ENCODE results near the gene OR52N5.

Gene OR52N5

GRCh38 chr11:5737091-5737490 is 46.1 kb downstream of the OR52N5 start:
- Histone ChIP-seq H3K4me2 (ENCODE audit: low read length) (no peak overlapping the region), H2AFZ (ENCODE audit: low read length) (no peak overlapping the region), H3F3A (ENCODE audit: insufficient read depth, low read length) (no peaks in the 10 kb centered on the region), H3K4me3 (ENCODE audit: low read depth, low read length, poor library complexity, severe bottlenecking) (no peak overlapping the region), H4K20me1 (ENCODE audit: insufficient read depth, low read length) (no peaks in the 10 kb centered on the region), H3K9ac (ENCODE audit: low read length) (no peak overlapping the region), H3K27ac (ENCODE audit: low read depth, low read length, poor library complexity, severe bottlenecking) (no peak overlapping the region), H3K79me2 (ENCODE audit: insufficient read depth, low read length) (no peaks in the 10 kb centered on the region), H3K27me3 (ENCODE audit: insufficient read depth, low read length) (no peaks in the 10 kb centered on the region), H3K4me1 (ENCODE audit: insufficient read depth, low read length, severe bottlenecking) (no peaks in the 10 kb centered on the region), H3K36me3 (ENCODE audit: insufficient read depth, low read length) (no peaks in the 10 kb centered on the region), H3K9me2 (ENCODE audit: low read depth, low read length) (no peaks in the 10 kb centered on the region), H3K9me3 (ENCODE audit: low read length) (no peaks in the 10 kb centered on the region)
- TF ChIP-seq EZH2 (IDR thresholded peaks at IDR 0.05; ENCODE audit: borderline replicate concordance, low read length) (no peak), CTCF (IDR thresholded peaks at IDR 0.05; ENCODE audit: low read length) (no peak)

GRCh38 chr11:5736396-5736795 is 46.8 kb downstream of the OR52N5 start, which contains the start of gene OR56B1:
Gene OR56B1, plus strand, starts transcription at chr11:5736448. Its CDS starts 69 bp downstream, at chr11:5736517.
- H2AFZ ChIP-seq (ENCODE audit: low read length) = no peak within 1 kb of the TSS
- no peak within 1 kb of the TSS for H3K9ac ChIP-seq (ENCODE audit: low read length)
- no peaks in the 10 kb centered on the region for H3K9me2 ChIP-seq (ENCODE audit: low read depth, low read length)
- no peaks in the 10 kb centered on the region for H3F3A ChIP-seq (ENCODE audit: insufficient read depth, low read length)
- H3K36me3 ChIP-seq (ENCODE audit: insufficient read depth, low read length) = no peaks in the 10 kb centered on the region
- TF ChIP-seq EZH2 (IDR thresholded peaks at IDR 0.05; ENCODE audit: borderline replicate concordance, low read length) (no peak), CTCF (IDR thresholded peaks at IDR 0.05; ENCODE audit: low read length) (no peak)
- no peaks in the 10 kb centered on the region for H3K9me3 ChIP-seq (ENCODE audit: low read length)
- no peaks in the 10 kb centered on the region for H4K20me1 ChIP-seq (ENCODE audit: insufficient read depth, low read length)
- no peak within 1 kb of the TSS for H3K27ac ChIP-seq (ENCODE audit: low read depth, low read length, poor library complexity, severe bottlenecking)
- no peaks in the 10 kb centered on the region for H3K27me3 ChIP-seq (ENCODE audit: insufficient read depth, low read length)
- H3K4me2 ChIP-seq (ENCODE audit: low read length) = no peak within 1 kb of the TSS
- H3K4me1 ChIP-seq (ENCODE audit: insufficient read depth, low read length, severe bottlenecking) = no peaks in the 10 kb centered on the region
- H3K79me2 ChIP-seq (ENCODE audit: insufficient read depth, low read length) = no peaks in the 10 kb centered on the region
- H3K4me3 ChIP-seq (ENCODE audit: low read depth, low read length, poor library complexity, severe bottlenecking) = no peak within 1 kb of the TSS

DNA sequence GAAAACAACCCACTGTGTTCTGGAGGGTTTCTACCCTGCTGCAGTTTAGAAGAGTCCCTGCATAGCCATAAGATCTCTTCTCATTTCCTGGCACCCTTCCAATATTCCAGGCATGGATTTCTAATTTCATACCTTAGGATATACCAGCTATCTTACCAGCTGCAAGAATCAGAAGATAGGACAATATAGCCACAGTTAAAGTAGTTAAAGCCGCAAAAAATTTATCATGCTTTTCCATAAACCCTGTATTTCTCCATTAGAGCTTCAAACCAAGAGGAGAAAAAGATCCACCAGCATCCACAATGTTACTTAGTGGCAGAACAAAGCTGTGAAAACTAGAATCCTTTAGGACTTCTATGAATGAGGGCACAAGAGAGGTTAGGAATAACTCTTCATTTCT is 55.5 kb downstream of the OR52N5 start:
- no peaks in the 10 kb centered on the region for H3K4me1 ChIP-seq (ENCODE audit: insufficient read depth, low read length, severe bottlenecking)
- TF ChIP-seq CTCF (IDR thresholded peaks at IDR 0.05; ENCODE audit: low read length) = no peak
- TF ChIP-seq EZH2 (IDR thresholded peaks at IDR 0.05; ENCODE audit: borderline replicate concordance, low read length) = no peak
- no peak overlapping the region for H3K27ac ChIP-seq (ENCODE audit: low read depth, low read length, poor library complexity, severe bottlenecking)
- H3K9ac ChIP-seq (ENCODE audit: low read length) = no peak overlapping the region
- H3K79me2 ChIP-seq (ENCODE audit: insufficient read depth, low read length) = no peaks in the 10 kb centered on the region
- no peak overlapping the region for H3K4me2 ChIP-seq (ENCODE audit: low read length)
- H3K27me3 ChIP-seq (ENCODE audit: insufficient read depth, low read length) = no peaks in the 10 kb centered on the region
- H3F3A ChIP-seq (ENCODE audit: insufficient read depth, low read length) = no peaks in the 10 kb centered on the region
- no peak overlapping the region for H3K4me3 ChIP-seq (ENCODE audit: low read depth, low read length, poor library complexity, severe bottlenecking)
- no peaks in the 10 kb centered on the region for H3K36me3 ChIP-seq (ENCODE audit: insufficient read depth, low read length)
- no peaks in the 10 kb centered on the region for H3K9me3 ChIP-seq (ENCODE audit: low read length)
- H2AFZ ChIP-seq (ENCODE audit: low read length) = no peak overlapping the region
- no peaks in the 10 kb centered on the region for H4K20me1 ChIP-seq (ENCODE audit: insufficient read depth, low read length)
- H3K9me2 ChIP-seq (ENCODE audit: low read depth, low read length) = no peaks in the 10 kb centered on the region
